ENCODE results near the gene NCCRP1.
"Not testable (repeated sequence)": the region's sequence is repeated elsewhere in the genome, so short reads cannot be mapped to it uniquely, and the experiment has no call there.

Gene NCCRP1

DNA sequence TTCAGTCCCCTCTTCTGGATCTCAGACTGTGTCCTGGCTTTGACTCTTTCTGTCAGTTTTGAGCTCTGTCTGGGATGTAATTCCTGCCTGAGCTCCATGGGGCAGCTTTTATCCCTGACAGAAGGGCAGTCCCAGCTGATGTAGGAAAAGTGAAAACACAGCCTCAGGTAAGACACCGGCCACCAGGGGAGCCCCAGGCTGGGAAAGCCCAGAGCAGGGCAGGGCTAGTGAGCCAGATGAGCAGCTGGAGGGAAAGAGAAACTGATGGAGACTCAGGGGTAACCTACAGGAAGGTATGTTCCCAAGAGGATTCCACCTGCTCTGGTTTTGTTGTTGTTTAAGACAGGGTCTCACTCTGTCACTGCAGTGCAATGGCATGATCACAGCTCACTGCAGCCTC is 48.4 kb downstream of the NCCRP1 start:
- not testable (repeated sequence) for DNase-seq (ENCODE audit: low read depth in 2 of 2)

DNA sequence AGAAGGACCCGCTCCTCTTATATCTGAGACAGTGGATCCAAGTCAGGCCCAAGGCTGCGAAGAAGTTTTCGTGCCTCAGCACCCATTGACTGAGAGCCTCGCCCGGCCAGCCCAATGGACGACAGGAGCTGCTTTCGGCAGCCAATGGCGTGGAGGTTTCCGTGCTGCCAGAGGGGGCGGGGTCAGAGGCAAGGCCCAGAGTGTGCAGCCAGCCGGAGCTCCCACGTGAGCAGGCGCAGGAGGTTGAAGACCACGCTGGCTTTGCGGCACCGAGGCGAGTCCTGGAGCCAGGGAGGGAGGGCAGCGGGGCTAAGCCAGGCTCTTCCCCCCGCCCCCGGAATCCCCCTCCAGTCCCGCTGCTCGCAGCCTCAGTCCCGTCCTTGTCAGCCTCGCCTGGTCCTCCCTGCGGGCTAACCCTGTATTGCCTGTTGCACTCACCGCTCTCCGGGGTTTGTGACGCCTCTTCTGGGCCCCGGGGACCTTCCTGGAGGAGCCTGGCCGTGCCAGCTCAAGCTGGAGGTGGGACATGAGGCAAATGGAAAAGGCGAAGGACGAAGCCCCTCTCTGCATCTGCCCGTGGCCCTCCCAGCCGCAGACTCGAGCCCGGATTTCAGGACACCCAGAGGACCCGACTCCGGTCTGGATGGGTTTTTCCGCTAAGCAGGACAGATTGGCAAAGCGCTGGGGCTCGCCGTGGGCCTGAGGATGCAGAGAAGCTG is 50.3 kb downstream of the NCCRP1 start:
- DNase-seq (ENCODE audit: low read depth in 2 of 2), result peak in 1 of 2 donors; percentile 21

DNA sequence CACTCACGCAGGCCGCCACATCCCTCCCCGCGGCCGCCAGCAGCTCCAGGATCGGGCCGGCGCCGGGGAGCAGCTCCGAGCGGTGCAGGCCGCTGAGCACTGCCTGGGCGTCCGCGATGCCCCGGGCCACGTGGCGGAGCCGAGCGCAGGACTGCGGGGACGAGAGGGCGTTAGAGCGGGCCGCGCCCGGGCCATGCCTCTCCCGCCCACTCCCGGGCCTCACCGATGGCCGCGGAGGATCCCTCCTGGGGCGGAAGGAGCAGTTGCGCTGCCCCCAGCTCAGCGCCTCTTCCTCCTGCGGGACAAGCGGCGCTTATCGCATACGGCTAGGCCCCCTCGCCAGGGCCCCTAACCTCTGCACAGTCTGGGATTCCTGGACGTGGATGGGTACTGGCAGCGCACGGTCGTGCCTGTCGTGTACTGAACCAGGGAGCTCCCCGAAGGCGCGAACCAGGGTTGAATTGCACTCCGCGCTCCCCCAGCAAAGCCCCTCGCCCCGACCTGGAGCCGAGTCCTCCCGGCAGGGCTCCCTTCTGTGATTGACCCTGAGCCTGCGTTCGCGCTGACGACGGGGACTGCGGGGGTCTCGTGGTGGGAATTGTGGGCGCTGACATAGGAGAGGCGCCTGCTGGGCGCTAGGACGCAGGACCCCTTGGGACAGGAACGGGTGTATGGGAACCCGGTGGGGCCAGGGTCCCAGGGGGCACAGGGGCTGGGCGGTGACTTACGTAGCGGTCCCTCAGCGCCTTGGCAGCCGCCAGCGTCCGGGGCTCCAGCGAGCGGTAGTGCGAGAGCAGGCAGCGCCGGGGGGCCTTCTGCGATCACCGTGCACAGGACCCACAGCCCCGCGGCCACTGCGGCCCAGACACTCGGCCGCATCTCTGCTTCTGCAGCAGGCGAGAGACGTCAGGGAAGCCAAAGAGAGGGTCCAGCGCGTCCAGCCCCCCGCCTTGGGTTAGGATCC is 51.2 kb downstream of the NCCRP1 start:
- no peak for DNase-seq (ENCODE audit: low read depth in 2 of 2)

DNA sequence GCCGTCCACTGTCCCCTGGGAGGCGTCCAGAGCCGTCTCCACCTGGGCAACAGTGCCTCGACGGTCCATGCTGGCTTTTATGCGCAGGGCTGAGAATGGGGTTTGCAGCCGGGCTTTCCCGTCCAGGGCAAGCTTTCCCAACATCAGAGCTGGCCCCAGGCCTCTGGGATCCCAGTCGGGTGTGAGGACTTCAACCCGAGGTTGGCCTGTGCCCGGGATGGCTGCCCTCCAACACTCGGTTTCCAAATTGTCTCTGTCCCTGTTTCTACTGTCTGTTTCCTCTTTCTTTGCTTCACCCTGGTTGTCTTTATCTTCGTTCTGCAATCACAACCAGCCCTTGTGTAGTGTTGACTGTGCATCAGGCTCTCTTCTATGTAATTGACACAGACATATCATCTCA is 52.0 kb downstream of the NCCRP1 start, which contains the start of gene IFNL4:
Gene IFNL4, minus strand, starts transcription at position 51 of the 400 bp plus-strand sequence.
- DNase-seq (ENCODE audit: low read depth in 2 of 2), result no peak

DNA sequence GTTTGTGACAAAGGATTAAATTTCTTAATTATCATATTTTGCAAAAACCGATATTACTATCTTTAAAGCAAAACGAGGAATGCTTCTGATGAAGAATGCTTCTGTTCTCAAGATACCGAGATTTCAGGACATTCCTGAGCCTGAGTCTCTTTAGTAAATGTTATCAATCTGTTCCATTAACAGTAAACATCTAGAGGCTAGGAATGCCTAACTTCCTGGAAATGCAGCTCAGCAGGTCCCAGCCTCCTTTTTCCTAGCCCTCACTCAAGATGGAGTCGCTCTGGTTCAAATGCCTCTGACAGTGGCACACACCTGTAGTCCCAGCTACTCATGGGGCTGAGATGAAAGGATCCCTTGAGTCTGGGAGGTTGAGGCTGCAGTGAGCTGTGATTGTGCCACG is 54.3 kb downstream of the NCCRP1 start:
- DNase-seq (ENCODE audit: low read depth in 2 of 2), result no peak

Data from stimulated activated CD8-positive, alpha-beta memory T cell treated with anti-CD3 and anti-CD28 coated beads, Interleukin-15, amount 100 ng/mL, for 48 hours (primary cell).